Measurements from ENCODE around the gene NOXA1.

Gene NOXA1

DNA sequence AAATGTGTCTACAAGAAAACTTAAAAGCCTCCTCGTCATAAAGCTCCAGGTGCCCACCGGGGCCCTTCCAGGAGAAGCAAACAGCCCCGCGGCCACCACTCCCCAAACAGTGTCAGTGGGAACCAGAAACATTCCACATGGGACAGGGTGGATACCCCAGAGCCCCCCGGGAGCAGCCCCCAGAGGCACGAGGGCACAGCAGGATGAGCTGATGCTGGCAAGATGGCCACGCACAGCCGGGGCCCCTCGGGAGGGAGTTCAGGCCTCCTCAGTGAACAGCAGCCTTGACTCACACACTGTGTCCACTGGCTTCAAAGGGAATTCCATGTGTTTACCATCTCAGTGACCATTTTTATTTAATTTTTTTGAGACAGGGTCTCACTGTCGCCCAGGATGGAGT lies 10.8 kb upstream of the NOXA1 start:
- Histone ChIP-seq H3K9me3 (ENCODE audit: severe bottlenecking) (no peaks in the 10 kb centered on the region), H3K4me3 (ENCODE audit: low read depth, low read length) (no peak overlapping the region), H3K36me3 (no peaks in the 10 kb centered on the region), H3K27ac (no peak overlapping the region), H3K27me3 (ENCODE audit: insufficient read depth, low read depth, severe bottlenecking) (no peaks in the 10 kb centered on the region)
- TF ChIP-seq, protein P1, sequence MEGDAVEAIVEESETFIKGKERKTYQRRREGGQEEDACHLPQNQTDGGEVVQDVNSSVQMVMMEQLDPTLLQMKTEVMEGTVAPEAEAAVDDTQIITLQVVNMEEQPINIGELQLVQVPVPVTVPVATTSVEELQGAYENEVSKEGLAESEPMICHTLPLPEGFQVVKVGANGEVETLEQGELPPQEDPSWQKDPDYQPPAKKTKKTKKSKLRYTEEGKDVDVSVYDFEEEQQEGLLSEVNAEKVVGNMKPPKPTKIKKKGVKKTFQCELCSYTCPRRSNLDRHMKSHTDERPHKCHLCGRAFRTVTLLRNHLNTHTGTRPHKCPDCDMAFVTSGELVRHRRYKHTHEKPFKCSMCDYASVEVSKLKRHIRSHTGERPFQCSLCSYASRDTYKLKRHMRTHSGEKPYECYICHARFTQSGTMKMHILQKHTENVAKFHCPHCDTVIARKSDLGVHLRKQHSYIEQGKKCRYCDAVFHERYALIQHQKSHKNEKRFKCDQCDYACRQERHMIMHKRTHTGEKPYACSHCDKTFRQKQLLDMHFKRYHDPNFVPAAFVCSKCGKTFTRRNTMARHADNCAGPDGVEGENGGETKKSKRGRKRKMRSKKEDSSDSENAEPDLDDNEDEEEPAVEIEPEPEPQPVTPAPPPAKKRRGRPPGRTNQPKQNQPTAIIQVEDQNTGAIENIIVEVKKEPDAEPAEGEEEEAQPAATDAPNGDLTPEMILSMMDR (IDR thresholded peaks at IDR 0.05; ENCODE audit: low read depth, low read length), result no peak
- no peak for DNase-seq

DNA sequence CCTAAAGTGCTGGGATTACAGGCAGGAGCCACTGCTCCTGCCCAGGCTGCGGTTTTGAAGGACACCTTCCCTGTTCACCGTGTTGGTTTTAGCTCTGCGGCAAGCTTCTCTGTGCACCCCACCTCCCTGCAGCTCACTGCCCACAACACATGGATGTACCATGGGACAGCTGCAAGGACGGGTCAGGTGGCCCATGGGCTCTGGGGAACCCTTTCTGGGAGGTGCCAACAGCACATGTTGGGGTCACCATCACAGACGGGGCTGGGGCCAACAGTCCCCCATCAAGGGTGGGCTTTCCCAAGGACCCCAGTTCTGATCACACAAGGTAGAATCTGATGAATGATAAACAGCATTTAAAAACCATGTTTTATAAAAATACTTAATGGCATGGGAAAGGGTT lies 7.7 kb upstream of the NOXA1 start:
- H3K27ac ChIP-seq, result no peak overlapping the region
- TF ChIP-seq, protein P1 (IDR thresholded peaks at IDR 0.05; ENCODE audit: low read depth, low read length), result no peak
- H3K9me3 ChIP-seq (ENCODE audit: severe bottlenecking), result no peaks in the 10 kb centered on the region
- H3K27me3 ChIP-seq (ENCODE audit: insufficient read depth, low read depth, severe bottlenecking), result no peaks in the 10 kb centered on the region
- no peaks in the 10 kb centered on the region for H3K36me3 ChIP-seq
- no peak overlapping the region for H3K4me3 ChIP-seq (ENCODE audit: low read depth, low read length)
- no peak for DNase-seq

DNA sequence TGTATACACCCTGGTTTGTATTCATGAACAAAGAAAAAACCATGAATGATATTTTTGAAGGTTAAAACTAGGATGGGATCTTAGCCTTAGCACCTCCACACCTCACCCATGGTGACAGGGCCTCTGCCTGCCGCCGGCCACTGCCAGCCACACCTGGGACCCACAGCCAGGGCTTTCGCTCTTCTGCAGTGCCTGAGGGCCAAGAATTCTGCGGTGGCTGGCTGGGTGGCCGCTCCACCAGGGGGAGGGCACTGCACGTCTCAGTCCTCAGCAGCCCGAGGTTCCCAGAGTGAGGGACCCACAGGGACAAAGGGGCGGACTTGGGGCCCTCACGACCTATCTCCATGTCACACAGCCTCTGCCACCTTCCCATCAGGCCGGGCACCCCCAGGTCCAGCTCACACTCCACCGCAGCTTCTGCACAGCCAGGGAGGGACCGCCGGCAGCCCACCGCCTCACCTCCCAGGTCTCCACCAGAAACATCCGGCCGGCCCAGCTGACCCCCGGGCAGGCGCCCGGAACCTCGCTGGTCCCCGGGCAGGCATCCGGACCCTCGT lies 7.1 kb upstream of the NOXA1 start:
- H3K27ac ChIP-seq, result no peak overlapping the region
- TF ChIP-seq, protein P1 (IDR thresholded peaks at IDR 0.05; ENCODE audit: low read depth, low read length), result no peak

GRCh38 chr9:137416563-137417151 lies 6.5 kb upstream of the NOXA1 start:
- Histone ChIP-seq H3K27me3 (ENCODE audit: insufficient read depth, low read depth, severe bottlenecking) (no peaks in the 10 kb centered on the region), H3K27ac (no peak overlapping the region), H3K9me3 (ENCODE audit: severe bottlenecking) (no peaks in the 10 kb centered on the region), H3K4me3 (ENCODE audit: low read depth, low read length) (no peak overlapping the region), H3K36me3 (no peaks in the 10 kb centered on the region; the same call in 1 of the 2 replicates)
- TF ChIP-seq, protein P1 (IDR thresholded peaks at IDR 0.05; ENCODE audit: low read depth, low read length), result no peak
- DNase-seq, result no peak

More for the DNA sequence above, 7.1 kb upstream of the NOXA1 start:
- Histone ChIP-seq H3K27me3 (ENCODE audit: insufficient read depth, low read depth, severe bottlenecking) (no peaks in the 10 kb centered on the region), H3K4me3 (ENCODE audit: low read depth, low read length) (no peak overlapping the region), H3K9me3 (ENCODE audit: severe bottlenecking) (no peaks in the 10 kb centered on the region), H3K36me3 (no peaks in the 10 kb centered on the region; the same call in 1 of the 2 replicates)
- DNase-seq, result no peak

DNA sequence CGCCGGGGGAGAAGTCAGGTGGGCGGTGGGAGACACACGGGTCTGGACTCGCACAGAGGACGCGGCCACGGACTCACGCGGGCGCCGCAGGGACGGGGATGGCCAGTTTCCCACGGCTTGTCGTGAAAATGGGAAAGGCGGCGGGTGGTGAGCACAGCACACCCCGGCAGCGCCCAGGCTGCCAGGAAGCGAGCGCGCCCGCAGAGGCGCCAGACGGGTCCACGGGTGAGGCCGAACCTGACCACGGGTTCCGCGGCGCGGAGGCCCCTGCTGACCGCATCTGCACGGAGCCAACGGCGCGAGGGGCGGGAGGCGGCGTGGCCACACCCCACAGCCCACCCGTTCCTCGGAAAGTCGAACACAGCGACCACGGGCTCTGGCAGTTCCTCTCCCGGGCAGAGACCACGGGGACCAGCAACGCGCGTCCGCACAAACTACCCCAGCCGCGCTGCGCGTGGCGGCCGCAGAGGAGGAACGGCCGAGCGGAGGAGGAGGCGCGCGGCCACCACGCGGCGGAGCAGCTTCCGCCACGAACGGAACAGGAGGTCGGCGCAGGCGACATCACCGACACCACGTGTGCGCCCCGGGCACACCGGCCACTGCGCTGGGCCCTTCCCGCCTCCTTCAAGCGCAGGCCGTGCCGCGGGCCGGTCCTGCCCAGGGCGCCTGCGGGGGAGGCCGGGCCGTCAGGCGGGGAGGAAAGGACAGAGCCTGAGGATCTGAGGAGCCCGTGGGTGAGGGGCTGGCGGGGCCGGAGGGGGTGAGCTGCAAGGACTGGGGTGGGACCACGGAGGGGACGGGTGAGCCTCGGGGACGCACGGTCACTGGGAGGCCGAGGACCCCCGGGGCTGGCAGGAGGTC lies 5.8 kb upstream of the NOXA1 start:
- DNase-seq, result no peak
- H3K4me3 ChIP-seq (ENCODE audit: low read depth, low read length), result no peak overlapping the region

More for the DNA sequence above, 5.8 kb upstream of the NOXA1 start:
- no peaks in the 10 kb centered on the region; the same call in 1 of the 2 replicates for H3K36me3 ChIP-seq
- H3K9me3 ChIP-seq (ENCODE audit: severe bottlenecking), result no peaks in the 10 kb centered on the region
- TF ChIP-seq, protein P1 (IDR thresholded peaks at IDR 0.05; ENCODE audit: low read depth, low read length), result no peak
- H3K27me3 ChIP-seq (ENCODE audit: insufficient read depth, low read depth, severe bottlenecking), result no peaks in the 10 kb centered on the region
- no peak overlapping the region for H3K27ac ChIP-seq

All from WERI-Rb-1 (cell line).